Calu3 (cell line): ENCODE measurements around the gene CHRNA5. TPM values are rescaled to one million over a fixed set of nuclear protein-coding genes. Genes with fewer than 3 reads are reported as not detected.

ENCODE experiments used
- BruUV-seq: library from RNA; stranded (reverse); fragments of 400-500 nt; replicated peaks from 2 replicates; lab custom pipeline; 2021; lab: Mats Ljungman, UMichigan
- CTCF ChIA-PET: fragments of 300-600 bp; sonication (Branson Sonifier 250); formaldehyde crosslinking; loops from one replicate; lab custom pipeline; 2022; ENCODE audit warnings: antibody characterized with exemption; lab: Charles Lee
- DNase-seq: peaks from one replicate; pipeline ENCODE4 v3.0.0; 2022
- H3K27ac Mint-ChIP-seq: one replicate; pipeline ENCODE4 v1.8.0; 2022; ENCODE audit warnings: mixed read lengths; ENCODE audit not compliant: unreplicated experiment
- H3K27me3 Mint-ChIP-seq: one replicate; pipeline ENCODE4 v1.8.0; 2022; ENCODE audit warnings: mixed read lengths; ENCODE audit not compliant: unreplicated experiment
- H3K36me3 Mint-ChIP-seq: one replicate; pipeline ENCODE4 v1.8.0; 2022; ENCODE audit warnings: mild to moderate bottlenecking, moderate library complexity, mixed read lengths; ENCODE audit not compliant: insufficient read depth, unreplicated experiment
- H3K4me1 Mint-ChIP-seq: one replicate; pipeline ENCODE4 v1.8.0; 2022; ENCODE audit warnings: mild to moderate bottlenecking, low read depth, mixed read lengths; ENCODE audit not compliant: unreplicated experiment
- H3K4me3 Mint-ChIP-seq: one replicate; pipeline ENCODE4 v1.8.0; 2022; ENCODE audit warnings: mild to moderate bottlenecking, low read depth, moderate library complexity, mixed read lengths; ENCODE audit not compliant: unreplicated experiment
- H3K9me3 Mint-ChIP-seq: one replicate; pipeline ENCODE4 v1.8.0; 2022; ENCODE audit warnings: low read depth, mixed read lengths; ENCODE audit not compliant: unreplicated experiment
- CTCF ChIP-seq: fragments of 200-600 bp; IDR thresholded peaks from one replicate; pipeline ENCODE4 v1.8.0; 2022; ENCODE audit warnings: antibody characterized with exemption; ENCODE audit not compliant: unreplicated experiment
- intact Hi-C: fragments of 100-400 bp; cut with micrococcal nuclease; formaldehyde crosslinking; loops from one replicate; pipeline ENCODE4 v1.10.0; 2022; ENCODE audit not compliant: unreplicated experiment
- total RNA-seq: library from RNA; stranded (reverse); gene quantifications from 2 replicates; pipeline ENCODE4 v1.2.3, GENCODE V29; 2022

The CHRNA5 gene
- total RNA-seq, 1 experiment from 2014 or later: 47.0 TPM

DNA sequence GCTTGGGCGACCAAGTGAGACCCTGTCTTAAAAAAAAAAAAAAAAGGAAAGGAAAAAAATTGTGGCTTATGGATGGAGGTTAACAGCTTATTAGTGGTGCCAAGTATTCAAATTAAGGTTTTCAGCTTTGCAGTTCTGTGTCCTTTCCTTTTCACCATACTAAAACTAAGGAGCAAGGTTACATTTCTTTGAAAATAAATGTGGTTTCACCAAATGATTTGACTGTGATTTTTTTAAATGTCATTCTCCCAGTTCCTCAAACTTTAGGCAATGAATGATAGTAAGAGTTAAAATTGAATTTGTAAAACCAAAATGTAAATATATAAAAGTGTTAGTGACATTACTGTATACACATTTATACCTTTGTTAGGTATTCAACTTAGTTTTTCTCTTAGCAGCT is 9.6 kb downstream of the CHRNA5 start:
- H3K4me1 Mint-ChIP-seq: no peaks in the 10 kb centered on the region
- no peaks in the 10 kb centered on the region for H3K9me3 Mint-ChIP-seq
- no peaks in the 10 kb centered on the region for H3K27me3 Mint-ChIP-seq
- intact Hi-C loops: no loop called here
- no peak for DNase-seq
- no peak overlapping the region for H3K4me3 Mint-ChIP-seq
- no peak for TF ChIP-seq CTCF
- no peak overlapping the region for H3K27ac Mint-ChIP-seq
- no TSS peak for BruUV-seq
- CTCF ChIA-PET: interaction anchor here (0.8 kb wide), 1 partner anchor 10 kb away, joined by 3 read pairs; the partner anchor contains the start of gene CHRNA5
- H3K36me3 Mint-ChIP-seq: no peaks in the 10 kb centered on the region

GRCh38 chr15:78597583-78597982 is 32.3 kb downstream of the CHRNA5 start:
- no peaks in the 10 kb centered on the region for H3K4me1 Mint-ChIP-seq
- H3K36me3 Mint-ChIP-seq: no peaks in the 10 kb centered on the region
- H3K9me3 Mint-ChIP-seq: no peaks in the 10 kb centered on the region
- no peak overlapping the region for H3K4me3 Mint-ChIP-seq
- no TSS peak for BruUV-seq
- CTCF ChIA-PET: no interaction called here
- intact Hi-C loops: no loop called here
- H3K27me3 Mint-ChIP-seq: no peaks in the 10 kb centered on the region
- no peak for TF ChIP-seq CTCF
- H3K27ac Mint-ChIP-seq: no peak overlapping the region
- DNase-seq: no peak

DNA sequence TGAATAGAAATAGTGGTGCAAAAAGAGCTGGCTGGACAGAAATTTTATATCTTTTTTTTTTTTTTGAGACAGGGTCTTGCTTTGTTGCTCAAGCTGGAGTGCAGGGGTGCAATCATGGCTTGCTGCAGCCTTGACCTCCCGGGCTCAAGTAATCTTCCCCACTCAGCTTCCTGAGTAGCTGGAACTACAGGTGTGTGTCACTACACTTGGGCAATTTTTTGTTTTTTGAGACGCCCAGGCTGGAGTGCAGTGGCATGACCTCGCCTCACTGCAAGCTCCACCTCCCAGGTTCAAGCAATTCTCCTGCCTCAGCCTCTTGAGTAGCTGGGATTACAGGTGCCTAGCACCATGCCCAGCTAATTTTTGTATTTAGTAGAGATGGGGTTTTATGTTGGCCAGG is 33.0 kb downstream of the CHRNA5 start:
- Mint-ChIP-seq H3K27ac (no peak overlapping the region), H3K9me3 (no peaks in the 10 kb centered on the region), H3K27me3 (no peaks in the 10 kb centered on the region), H3K4me1 (no peaks in the 10 kb centered on the region), H3K36me3 (no peaks in the 10 kb centered on the region), H3K4me3 (no peak overlapping the region)
- TF ChIP-seq CTCF: no peak
- CTCF ChIA-PET: interaction anchor here (0.7 kb wide), 2 partner anchors 17 to 18 kb away, joined by 3 read pairs; no protein-coding TSS in a partner anchor
- intact Hi-C loops: no loop called here
- BruUV-seq: no TSS peak
- no peak for DNase-seq

GRCh38 chr15:78599189-78599588 is 33.9 kb downstream of the CHRNA5 start:
- no peaks in the 10 kb centered on the region for H3K4me1 Mint-ChIP-seq
- CTCF ChIA-PET: no interaction called here
- intact Hi-C loops: no loop called here
- no peaks in the 10 kb centered on the region for H3K27me3 Mint-ChIP-seq
- no peak overlapping the region for H3K4me3 Mint-ChIP-seq
- H3K9me3 Mint-ChIP-seq: no peaks in the 10 kb centered on the region
- no TSS peak for BruUV-seq
- H3K27ac Mint-ChIP-seq: no peak overlapping the region
- H3K36me3 Mint-ChIP-seq: no peaks in the 10 kb centered on the region
- no peak for DNase-seq
- TF ChIP-seq CTCF: no peak
